HEK293 (cell line): Measurements from ENCODE around the gene HLA-C.
"Not testable (repeated sequence)": the region's sequence is repeated elsewhere in the genome, so short reads cannot be mapped to it uniquely, and the experiment has no call there.

Experiments
- REST ChIP-seq: fragments of 450-650 bp; formaldehyde crosslinking; IDR thresholded peaks from 2 replicates; pipeline ENCODE4 v1.5.1; 2016; ENCODE audit warnings: missing biosample characterization, missing genetic modification characterization
- ZEB2 ChIP-seq: fragments of 450-650 bp; formaldehyde crosslinking; IDR thresholded peaks from 2 replicates; pipeline ENCODE4 v1.5.1; 2016; ENCODE audit warnings: missing biosample characterization, missing genetic modification characterization
- ZNF26 ChIP-seq: fragments of 450-650 bp; formaldehyde crosslinking; IDR thresholded peaks from 2 replicates; pipeline ENCODE4 v1.5.1; 2016; ENCODE audit warnings: missing biosample characterization, missing genetic modification characterization
- ZNF449 ChIP-seq: fragments of 450-650 bp; formaldehyde crosslinking; IDR thresholded peaks from 2 replicates; pipeline ENCODE4 v1.5.1; 2017; ENCODE audit warnings: missing biosample characterization, mild to moderate bottlenecking, missing genetic modification characterization, moderate library complexity
- ZNF549 ChIP-seq: fragments of 450-650 bp; IDR thresholded peaks from 2 replicates; pipeline ENCODE4 v1.5.1; 2018; ENCODE audit warnings: missing biosample characterization, missing genetic modification characterization, mild to moderate bottlenecking, inconsistent platforms, moderate library complexity
- ZNF785 ChIP-seq: fragments of 450-650 bp; formaldehyde crosslinking; IDR thresholded peaks from 2 replicates; pipeline ENCODE4 v1.5.1; 2016; ENCODE audit warnings: missing biosample characterization, missing genetic modification characterization
- TF ChIP-seq, protein P1 (sequence below): fragments of 450-650 bp; formaldehyde crosslinking; IDR thresholded peaks from 2 replicates; pipeline ENCODE4 v1.5.1; 2016; ENCODE audit warnings: missing biosample characterization, missing genetic modification characterization

DNA sequence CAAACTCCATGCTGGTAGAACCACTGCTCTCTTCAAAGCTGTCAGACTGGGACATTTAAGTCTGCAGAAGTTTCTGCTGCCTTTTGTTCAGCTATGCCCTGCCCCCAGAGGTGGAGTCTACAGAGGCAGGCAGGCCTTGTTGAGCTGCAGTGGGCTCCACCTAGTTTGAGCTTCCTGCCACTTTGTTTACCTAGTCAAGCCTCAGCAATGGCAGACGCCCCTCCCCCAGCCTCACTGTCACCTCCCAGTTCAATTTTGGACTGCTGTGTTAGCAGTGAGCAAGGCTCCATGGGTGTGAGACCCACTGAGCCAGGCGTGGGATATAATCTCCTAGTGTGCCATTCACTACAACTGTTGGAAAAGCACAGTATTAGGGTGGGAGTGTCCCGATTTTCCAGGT lies 11.9 kb downstream of the HLA-C start:
- TF ChIP-seq, protein P1, sequence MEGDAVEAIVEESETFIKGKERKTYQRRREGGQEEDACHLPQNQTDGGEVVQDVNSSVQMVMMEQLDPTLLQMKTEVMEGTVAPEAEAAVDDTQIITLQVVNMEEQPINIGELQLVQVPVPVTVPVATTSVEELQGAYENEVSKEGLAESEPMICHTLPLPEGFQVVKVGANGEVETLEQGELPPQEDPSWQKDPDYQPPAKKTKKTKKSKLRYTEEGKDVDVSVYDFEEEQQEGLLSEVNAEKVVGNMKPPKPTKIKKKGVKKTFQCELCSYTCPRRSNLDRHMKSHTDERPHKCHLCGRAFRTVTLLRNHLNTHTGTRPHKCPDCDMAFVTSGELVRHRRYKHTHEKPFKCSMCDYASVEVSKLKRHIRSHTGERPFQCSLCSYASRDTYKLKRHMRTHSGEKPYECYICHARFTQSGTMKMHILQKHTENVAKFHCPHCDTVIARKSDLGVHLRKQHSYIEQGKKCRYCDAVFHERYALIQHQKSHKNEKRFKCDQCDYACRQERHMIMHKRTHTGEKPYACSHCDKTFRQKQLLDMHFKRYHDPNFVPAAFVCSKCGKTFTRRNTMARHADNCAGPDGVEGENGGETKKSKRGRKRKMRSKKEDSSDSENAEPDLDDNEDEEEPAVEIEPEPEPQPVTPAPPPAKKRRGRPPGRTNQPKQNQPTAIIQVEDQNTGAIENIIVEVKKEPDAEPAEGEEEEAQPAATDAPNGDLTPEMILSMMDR (tag by site-specific recombination): not testable (repeated sequence)
- not testable (repeated sequence) for TF ChIP-seq ZNF449 (tag by site-specific recombination); ZNF785 (tag by site-specific recombination); ZEB2; ZNF26 (tag by site-specific recombination); ZNF549 (tag by site-specific recombination); REST (tag by site-specific recombination)
